ENCODE data around the gene MEGF6.

The MEGF6 gene

GRCh38 chr1:3571263-3571662, 40.0 kb downstream of the MEGF6 start:
- DNase-seq (ENCODE audit: low read depth in 2 of 2), result no peak

- no peak for DNase-seq (ENCODE audit: low read depth in 2 of 2)
Observed at GRCh38 chr1:3570066-3570986, 41.0 kb downstream of the MEGF6 start.

DNA sequence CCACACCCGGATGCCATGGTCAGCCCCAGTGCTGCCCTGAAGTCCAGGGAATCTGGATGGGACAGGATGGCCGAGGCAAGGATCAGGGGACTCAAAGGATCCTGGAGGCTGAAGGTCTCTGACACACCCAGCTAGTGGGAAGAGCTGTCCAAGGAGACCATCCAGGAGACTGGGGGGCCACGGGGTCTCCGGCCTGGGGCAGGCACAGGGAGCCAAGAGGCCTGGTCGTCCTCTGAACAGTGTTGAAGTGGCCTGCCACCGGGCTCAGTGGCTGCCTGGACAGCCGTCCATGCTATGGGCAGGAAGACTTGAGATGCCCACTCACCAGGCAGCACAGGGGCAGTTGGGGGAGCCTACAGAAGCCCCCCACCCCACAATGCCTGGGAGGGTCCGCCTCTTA, 41.9 kb downstream of the MEGF6 start:
- DNase-seq (ENCODE audit: low read depth in 2 of 2), result no peak

DNA sequence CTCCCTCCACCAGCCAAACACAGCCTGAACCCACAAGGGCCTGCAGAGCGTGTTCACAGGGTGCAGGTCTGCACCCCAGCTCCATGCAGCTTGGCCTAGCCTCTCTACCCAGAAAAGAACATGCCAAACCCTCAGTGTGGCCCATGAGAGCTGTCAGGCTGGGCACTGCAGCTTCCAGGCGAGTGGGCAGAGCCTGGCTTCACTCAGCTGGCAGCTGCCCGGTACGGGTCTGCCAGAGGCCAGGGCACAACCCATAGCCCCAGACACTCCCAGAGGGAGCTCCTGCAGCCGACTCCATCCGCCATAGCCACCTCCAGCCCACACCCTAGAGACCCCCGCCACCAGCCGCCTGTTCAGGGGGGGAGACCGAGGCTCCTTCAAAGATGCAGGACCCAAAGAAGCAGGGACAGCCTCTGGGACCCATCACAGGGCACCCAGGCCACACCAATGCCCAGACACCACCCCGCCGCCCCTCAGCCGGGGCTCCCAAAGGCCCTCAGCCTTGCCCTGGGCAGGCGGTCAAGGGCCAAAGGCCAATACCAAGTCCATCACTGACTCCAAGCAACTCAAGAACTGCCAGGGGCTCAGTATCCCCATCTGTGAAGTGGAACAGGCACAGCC, 42.4 kb downstream of the MEGF6 start:
- DNase-seq (ENCODE audit: low read depth in 2 of 2), result no peak

GRCh38 chr1:3566951-3567804, 44.1 kb downstream of the MEGF6 start:
- no peak for DNase-seq (ENCODE audit: low read depth in 2 of 2)

GRCh38 chr1:3566003-3566885, 45.1 kb downstream of the MEGF6 start:
- no peak for DNase-seq (ENCODE audit: low read depth in 2 of 2)

DNA sequence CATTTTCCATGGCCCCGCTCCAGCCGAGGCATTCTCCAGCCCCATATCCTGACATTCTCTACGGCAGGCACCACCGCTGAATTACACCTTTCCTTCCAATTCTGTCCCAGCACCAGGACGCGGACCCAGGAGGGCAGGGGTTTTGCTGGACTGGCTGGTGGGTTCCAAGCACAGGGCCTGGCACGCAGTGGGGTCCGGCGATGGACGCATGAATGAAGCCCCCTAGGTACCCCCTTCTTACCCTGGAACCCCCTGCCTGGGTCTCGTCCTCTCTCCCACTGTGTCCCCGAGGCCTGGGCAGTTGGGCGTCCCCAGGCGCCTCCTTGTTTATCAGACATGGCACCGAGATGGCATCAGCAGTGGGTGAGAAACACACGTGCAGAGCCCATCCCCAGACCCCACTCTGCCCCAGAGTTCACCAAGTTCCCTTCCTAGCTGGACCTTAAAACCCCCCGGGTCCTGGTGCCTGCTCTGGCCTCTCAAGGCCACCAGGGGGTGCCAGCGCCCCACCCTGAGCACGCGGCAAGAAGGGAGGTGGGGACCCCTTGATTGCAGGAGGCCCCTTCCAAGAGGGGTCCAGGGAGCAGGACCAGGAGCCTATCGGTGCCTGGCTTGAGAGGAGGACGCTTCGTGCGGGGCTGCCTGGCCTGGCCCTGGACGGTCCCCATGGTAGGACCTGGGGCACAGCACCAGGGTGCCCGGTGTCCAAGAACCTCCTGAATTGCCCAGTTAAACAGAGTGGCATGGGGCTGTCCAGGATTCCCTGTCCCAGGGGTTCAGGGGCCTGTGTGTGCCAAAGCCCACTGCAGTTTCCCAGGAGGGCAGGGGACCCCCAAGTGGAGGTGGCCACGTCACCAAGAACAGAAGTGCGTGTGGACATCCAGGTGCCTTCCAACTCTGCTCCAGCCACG, 46.1 kb downstream of the MEGF6 start:
- no peak for DNase-seq (ENCODE audit: low read depth in 2 of 2)

GRCh38 chr1:3563610-3564009, 47.7 kb downstream of the MEGF6 start:
- DNase-seq (ENCODE audit: low read depth in 2 of 2), result no peak

GRCh38 chr1:3563125-3563524, 48.2 kb downstream of the MEGF6 start:
- DNase-seq (ENCODE audit: low read depth in 2 of 2), result no peak

DNA sequence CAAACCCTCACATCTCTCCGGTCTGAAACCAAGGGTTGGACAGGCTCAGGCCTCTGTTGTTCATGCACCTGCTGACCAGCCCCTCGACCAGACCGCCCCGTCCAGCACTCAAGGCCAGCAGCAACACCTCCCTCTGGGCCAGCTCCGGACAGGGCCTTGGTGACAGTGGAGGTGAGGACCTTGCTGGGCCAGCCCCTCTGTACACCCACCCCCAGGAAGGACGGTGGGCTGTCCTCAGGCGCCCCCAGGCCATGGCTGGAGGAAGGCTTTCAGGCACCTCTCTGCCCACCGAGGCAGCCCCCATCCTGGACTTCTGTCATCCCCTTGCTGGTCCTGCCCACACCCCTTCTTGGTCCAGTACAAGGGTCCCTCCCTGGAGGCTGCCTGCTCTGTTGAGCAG, 48.6 kb downstream of the MEGF6 start:
- DNase-seq (ENCODE audit: low read depth in 2 of 2), result no peak

DNA sequence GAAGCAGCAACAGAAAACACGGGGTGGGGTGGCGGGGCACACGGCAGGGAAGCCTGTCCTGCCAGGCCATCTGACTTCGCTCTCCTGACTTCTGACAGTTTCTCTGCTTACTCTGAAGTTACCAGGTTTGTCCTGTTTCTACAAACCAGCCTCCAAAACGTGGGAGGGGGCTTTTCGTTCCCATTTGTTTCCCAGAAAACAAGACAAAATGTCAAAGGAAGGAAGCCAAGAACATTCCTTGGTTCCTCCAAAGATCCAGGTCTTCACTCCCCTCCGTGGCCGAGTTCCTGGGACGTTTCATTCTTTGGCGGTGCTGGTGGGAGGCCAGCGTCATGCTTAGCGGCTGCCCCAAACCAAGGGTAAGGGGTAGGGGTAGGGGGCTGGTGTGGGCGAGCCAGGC, 49.6 kb downstream of the MEGF6 start:
- DNase-seq (ENCODE audit: low read depth in 2 of 2), result no peak

DNA sequence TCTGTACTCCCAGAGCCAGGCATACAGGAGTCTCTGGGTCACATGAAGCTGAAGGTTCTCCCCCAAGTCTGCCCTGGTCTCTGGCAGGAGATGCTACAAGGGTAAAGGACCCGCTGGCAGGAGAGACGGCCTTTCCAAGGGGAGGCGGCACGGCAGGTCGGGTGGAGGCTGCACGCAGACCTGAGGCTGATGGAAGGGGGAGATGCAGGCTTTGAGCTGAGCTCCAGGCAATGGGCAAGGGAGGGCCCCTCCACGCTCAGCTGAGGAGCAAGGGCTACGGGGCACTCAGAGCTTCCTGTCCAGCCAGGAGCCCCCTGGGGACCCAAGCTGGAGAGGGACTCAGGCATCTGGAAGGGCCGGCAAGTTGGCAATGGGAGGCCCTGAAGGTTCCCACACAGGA, 50.3 kb downstream of the MEGF6 start:
- no peak for DNase-seq (ENCODE audit: low read depth in 2 of 2)

- no peak for DNase-seq (ENCODE audit: low read depth in 2 of 2)
Observed at GRCh38 chr1:3560251-3560871, 50.9 kb downstream of the MEGF6 start.

DNA sequence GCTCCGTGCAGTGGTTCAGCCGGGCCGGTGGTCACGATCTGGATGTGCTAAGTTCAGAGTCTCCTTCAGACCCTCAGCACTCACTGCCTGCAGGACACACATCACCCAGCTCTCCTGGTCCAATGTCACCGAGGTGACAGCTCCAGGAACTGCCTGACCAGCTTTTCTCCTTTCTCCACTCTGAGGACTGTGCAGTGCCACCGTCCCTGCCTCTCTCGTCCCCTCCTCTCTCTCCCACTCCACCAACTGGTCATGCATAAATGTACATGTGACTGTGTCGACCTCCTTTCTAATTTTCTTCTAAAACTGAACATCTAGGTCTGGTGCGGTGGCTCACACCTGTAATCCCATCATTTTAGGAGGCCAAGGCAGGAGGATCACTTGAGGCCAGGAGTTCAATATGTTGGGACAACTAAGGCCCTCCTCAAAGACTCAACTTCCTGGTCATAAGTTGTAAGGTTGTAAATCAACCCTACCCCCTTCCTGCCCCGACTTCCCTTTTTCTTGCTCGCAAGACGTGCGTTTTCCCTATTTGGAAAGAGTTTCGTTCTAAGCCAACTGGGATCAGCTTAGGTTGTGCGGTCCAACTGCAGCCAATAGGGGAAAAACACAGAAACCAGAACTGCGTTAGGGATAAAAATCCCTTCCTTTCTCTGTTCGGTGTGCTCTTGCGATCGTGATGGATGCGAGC, 53.1 kb downstream of the MEGF6 start:
- no peak for DNase-seq (ENCODE audit: low read depth in 2 of 2)

GRCh38 chr1:3557366-3557765, 53.9 kb downstream of the MEGF6 start:
- DNase-seq (ENCODE audit: low read depth in 2 of 2), result no peak

DNA sequence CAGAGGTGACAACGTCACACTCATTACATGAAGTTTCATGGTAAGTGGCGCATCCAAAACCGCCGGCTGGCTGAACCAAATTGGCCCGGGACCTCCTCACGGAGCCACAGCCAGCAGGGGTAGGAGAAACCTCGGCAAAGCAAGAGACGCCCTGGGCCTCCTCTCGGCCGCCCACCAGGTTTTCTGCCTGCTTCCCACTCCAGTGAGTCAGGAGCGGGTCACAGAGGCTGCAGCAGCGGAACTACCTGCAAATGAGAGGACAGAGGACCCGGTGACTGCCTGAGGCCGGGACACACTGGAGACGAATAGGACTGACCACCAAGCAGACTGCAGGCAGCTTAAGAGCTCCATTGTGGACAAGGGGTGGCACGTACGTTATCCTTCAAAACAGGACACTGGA, 55.0 kb downstream of the MEGF6 start:
- DNase-seq (ENCODE audit: low read depth in 2 of 2), result no peak

DNA sequence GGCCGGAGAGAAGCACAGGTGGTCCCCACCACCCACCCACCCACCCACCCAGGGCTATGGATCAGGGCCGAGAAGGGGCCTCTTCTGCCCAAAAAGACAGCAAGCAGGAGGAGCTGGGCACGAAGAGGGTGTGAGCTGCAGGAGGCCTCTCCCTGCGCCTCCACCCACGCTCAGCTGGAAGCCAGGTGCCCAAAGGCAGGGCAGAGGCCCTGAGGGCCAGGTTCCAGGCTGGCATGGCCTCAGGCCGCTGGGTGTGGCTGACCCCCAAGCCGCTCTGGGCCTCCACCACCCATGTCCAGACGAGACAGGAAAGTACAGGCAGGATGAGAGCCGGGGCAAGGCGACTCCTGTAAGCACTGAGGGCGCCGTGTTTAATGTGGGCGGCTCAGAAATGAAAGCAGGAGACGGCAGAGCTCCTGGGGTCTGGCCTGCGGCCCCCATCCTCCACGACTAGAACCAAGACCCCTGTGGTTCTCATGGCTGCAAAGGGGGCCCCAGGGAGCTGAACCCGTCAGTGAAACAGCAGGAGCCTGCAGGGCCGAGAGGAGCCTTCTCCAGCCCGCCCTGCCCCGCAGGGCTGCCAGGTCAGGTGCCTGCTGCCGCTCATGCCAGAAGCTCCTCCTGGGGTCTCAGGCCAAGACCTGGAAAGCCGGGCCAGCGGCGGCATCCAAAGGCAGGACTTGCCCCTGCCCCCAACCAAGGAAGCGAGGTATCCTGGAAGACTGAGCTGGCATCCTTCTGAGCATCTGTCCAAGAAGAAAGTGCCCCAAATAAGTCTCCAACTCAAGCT, 56.0 kb downstream of the MEGF6 start:
- no peak for DNase-seq (ENCODE audit: low read depth in 2 of 2)

GRCh38 chr1:3553940-3554223, 57.4 kb downstream of the MEGF6 start:
- DNase-seq (ENCODE audit: low read depth in 2 of 2), result no peak

All from fibroblast of skin of left biceps (primary cell).